Nephron (organoid): ENCODE data around the gene ERVK3-1.

Source experiments
- H3K27ac Mint-ChIP-seq, 3 experiments: 2 replicates each; pipeline ENCODE4 v1.8.0; 2020; ENCODE audit warnings: mixed read lengths in 3 of 3, mild to moderate bottlenecking in 2 of 3, moderate library complexity in 1 of 3
- H3K27me3 Mint-ChIP-seq: 2 replicates; pipeline ENCODE4 v1.8.0; 2021; ENCODE audit warnings: low read depth, mild to moderate bottlenecking, moderate library complexity, mixed read lengths
- H3K36me3 Mint-ChIP-seq: 2 replicates; pipeline ENCODE4 v1.8.0; 2020; ENCODE audit warnings: low read depth, mixed read lengths
- H3K4me1 Mint-ChIP-seq: 2 replicates; pipeline ENCODE4 v1.8.0; 2020; ENCODE audit warnings: mixed read lengths
- H3K4me3 Mint-ChIP-seq, 3 experiments: 2 replicates each; pipeline ENCODE4 v1.8.0; 2020; ENCODE audit warnings: mild to moderate bottlenecking in 3 of 3, mixed read lengths in 3 of 3, moderate library complexity in 2 of 3
- H3K9me3 Mint-ChIP-seq: 2 replicates; pipeline ENCODE4 v1.8.0; 2020; ENCODE audit warnings: mixed read lengths
- TF ChIP-seq, protein P1 (sequence below), 3 experiments: fragments of 200-600 bp; sonication (generic); IDR thresholded peaks; one replicate each; pipeline ENCODE4 v1.5.0; 2021; ENCODE audit warnings: antibody characterized with exemption in 3 of 3; ENCODE audit not compliant: unreplicated experiment in 3 of 3

ERVK3-1 gene

DNA sequence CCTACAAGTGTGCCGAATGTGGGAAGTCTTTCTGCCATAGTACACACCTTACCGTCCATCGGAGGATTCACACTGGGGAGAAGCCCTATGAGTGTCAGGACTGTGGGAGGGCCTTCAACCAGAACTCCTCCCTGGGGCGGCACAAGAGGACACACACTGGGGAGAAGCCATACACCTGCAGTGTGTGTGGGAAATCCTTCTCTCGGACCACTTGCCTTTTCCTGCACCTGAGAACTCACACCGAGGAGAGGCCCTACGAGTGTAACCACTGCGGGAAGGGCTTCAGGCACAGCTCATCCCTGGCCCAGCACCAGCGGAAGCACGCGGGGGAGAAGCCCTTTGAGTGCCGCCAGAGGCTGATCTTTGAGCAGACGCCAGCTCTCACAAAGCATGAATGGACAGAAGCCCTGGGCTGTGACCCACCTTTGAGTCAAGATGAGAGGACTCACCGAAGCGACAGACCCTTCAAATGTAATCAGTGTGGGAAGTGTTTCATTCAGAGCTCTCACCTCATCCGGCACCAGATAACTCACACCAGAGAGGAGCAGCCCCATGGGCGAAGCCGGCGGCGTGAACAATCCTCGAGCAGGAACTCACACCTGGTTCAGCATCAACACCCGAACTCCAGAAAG, 10.3 kb upstream of the ERVK3-1 start:
- TF ChIP-seq, protein P1, sequence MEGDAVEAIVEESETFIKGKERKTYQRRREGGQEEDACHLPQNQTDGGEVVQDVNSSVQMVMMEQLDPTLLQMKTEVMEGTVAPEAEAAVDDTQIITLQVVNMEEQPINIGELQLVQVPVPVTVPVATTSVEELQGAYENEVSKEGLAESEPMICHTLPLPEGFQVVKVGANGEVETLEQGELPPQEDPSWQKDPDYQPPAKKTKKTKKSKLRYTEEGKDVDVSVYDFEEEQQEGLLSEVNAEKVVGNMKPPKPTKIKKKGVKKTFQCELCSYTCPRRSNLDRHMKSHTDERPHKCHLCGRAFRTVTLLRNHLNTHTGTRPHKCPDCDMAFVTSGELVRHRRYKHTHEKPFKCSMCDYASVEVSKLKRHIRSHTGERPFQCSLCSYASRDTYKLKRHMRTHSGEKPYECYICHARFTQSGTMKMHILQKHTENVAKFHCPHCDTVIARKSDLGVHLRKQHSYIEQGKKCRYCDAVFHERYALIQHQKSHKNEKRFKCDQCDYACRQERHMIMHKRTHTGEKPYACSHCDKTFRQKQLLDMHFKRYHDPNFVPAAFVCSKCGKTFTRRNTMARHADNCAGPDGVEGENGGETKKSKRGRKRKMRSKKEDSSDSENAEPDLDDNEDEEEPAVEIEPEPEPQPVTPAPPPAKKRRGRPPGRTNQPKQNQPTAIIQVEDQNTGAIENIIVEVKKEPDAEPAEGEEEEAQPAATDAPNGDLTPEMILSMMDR (IDR thresholded peaks at IDR 0.05; ENCODE audit: unreplicated experiment in 3 of 3) = no peak
- H3K27ac Mint-ChIP-seq = no peak overlapping the region
- H3K4me3 Mint-ChIP-seq = no peak overlapping the region
- H3K9me3 Mint-ChIP-seq = peaks cover 71% of the 10 kb centered on the region
- no peaks in the 10 kb centered on the region for H3K4me1 Mint-ChIP-seq
- peaks cover 8% of the 10 kb centered on the region for H3K27me3 Mint-ChIP-seq
- peaks cover 95% of the 10 kb centered on the region for H3K36me3 Mint-ChIP-seq

DNA sequence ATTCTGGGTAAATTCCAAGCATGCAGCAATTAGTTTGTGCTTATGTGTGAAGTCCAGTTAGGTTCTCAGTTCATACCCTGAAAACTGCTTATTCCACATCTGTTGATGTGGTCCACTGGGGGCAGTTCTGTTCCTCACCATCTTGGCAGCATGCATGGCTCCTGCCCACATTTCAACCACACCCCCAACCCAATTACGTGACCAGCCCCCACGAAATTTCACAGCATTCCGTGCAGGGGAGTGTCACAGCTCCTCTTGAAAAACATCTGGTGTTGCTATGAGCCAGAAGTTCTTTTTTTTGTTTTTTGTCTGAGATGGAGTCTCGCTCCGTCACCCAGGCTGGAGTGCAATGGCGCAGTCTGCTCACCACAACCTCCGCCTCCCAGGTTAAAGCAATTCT, 9.1 kb upstream of the ERVK3-1 start:
- peaks cover 8% of the 10 kb centered on the region for H3K27me3 Mint-ChIP-seq
- peaks cover 71% of the 10 kb centered on the region for H3K9me3 Mint-ChIP-seq
- peaks cover 95% of the 10 kb centered on the region for H3K36me3 Mint-ChIP-seq

DNA sequence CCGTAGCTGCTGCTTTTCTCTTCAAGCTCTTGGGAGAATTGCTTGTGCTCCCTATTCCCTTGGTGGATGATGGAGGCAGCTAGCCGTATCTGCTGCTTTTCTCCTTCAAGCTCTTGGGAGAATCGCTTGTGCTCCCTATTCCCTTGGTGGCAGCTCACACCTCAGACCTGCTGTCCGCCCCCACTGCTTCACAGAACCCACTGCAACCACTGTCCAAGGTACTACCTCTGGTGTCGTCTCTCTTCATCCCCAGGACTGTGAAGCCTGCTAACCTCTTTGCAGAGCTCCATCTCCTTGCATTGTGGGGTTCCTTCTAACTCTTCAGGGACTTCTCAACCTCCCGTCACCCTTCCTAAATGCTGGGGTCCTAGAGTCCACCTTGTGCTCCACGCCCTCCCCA, 4.6 kb upstream of the ERVK3-1 start:
- Mint-ChIP-seq H3K27me3 (no peaks in the 10 kb centered on the region), H3K36me3 (peaks cover 81% of the 10 kb centered on the region), H3K9me3 (peaks cover 28% of the 10 kb centered on the region), H3K4me1 (peaks cover 14% of the 10 kb centered on the region), H3K27ac (no peak overlapping the region), H3K4me3 (no peak overlapping the region)
- TF ChIP-seq, protein P1 (IDR thresholded peaks at IDR 0.05; ENCODE audit: unreplicated experiment in 3 of 3) = no peak

More for the DNA sequence above, 9.1 kb upstream of the ERVK3-1 start:
- TF ChIP-seq, protein P1 (IDR thresholded peaks at IDR 0.05; ENCODE audit: unreplicated experiment in 3 of 3) = no peak
- H3K4me3 Mint-ChIP-seq = no peak overlapping the region
- H3K27ac Mint-ChIP-seq = no peak overlapping the region
- no peaks in the 10 kb centered on the region for H3K4me1 Mint-ChIP-seq

DNA sequence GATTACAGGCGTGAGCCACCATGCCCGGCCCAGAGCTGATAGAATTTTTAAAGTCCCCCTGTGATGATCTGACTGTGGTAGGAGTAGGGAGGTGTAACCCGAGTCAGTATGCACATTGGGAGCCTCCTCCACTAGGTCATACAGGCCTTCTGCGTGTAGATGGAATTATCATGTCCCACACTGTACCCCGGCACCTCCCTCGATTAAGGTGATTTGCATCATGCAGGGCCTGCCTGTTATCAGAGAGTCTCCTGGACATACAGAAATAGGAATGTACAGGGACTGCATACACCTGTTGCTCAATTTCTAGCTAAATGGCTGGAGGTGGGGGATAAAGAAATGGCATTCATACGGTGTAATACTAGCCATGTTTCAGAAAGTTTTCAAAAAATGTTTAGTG, 922 bp upstream of the ERVK3-1 start:
- TF ChIP-seq, protein P1 (IDR thresholded peaks at IDR 0.05; ENCODE audit: unreplicated experiment in 3 of 3) = no peak
- peak overlapping the region; percentile 96 to 100 (median 99) for H3K4me3 Mint-ChIP-seq
- H3K27me3 Mint-ChIP-seq = no peaks in the 10 kb centered on the region
- H3K9me3 Mint-ChIP-seq = peaks cover 10% of the 10 kb centered on the region
- peaks cover 22% of the 10 kb centered on the region for H3K4me1 Mint-ChIP-seq
- H3K27ac Mint-ChIP-seq = peak overlapping the region; percentile 83 to 96 (median 89)
- peaks cover 82% of the 10 kb centered on the region for H3K36me3 Mint-ChIP-seq

DNA sequence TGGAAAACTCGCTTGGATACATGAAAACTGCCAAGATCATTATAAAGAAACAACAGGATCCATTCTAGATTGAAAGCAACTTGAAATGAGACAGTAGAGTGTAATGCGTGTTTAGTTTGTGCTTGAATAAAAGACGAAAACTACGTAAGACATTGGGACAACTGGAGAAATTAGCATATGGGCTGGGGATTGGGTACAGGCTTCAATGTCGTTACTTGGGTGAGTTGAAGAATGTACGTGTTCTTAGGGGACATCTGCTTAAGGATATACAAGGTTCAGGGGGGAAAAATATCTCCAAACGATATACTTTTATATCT, 471 bp upstream of the ERVK3-1 start:
- TF ChIP-seq, protein P1 (IDR thresholded peaks at IDR 0.05; ENCODE audit: unreplicated experiment in 3 of 3) = no peak
- peaks cover 22% of the 10 kb centered on the region for H3K4me1 Mint-ChIP-seq
- H3K4me3 Mint-ChIP-seq = peak overlapping the region; percentile 96 to 100 (median 99)
- peaks cover 84% of the 10 kb centered on the region for H3K36me3 Mint-ChIP-seq
- H3K27ac Mint-ChIP-seq = peak overlapping the region; percentile 83 to 96 (median 89)
- H3K27me3 Mint-ChIP-seq = no peaks in the 10 kb centered on the region
- peaks cover 9% of the 10 kb centered on the region for H3K9me3 Mint-ChIP-seq

DNA sequence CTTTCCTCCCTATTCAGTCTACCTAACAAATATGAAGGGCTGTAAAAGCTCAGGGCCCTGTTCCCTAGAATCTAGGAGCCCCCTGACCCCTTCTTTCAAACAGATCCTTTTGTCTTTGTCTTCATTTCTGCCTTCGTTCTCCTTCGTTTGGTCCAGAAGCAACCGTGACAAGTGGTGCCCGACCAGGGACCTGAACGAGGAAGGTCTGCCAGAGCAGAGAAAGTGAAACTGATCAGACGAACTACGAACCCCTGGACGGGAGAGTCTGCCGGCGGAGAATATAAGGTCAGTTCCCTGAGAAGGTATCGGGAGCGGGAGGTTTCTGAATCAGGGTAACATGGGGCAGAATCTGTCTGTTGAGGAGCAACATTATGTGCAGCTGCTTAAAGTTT, 751 bp downstream of the ERVK3-1 start:
- peak overlapping the region; percentile 96 to 100 (median 99) for H3K4me3 Mint-ChIP-seq
- H3K4me1 Mint-ChIP-seq = peaks cover 22% of the 10 kb centered on the region
- peaks cover 83% of the 10 kb centered on the region for H3K36me3 Mint-ChIP-seq
- TF ChIP-seq, protein P1 (IDR thresholded peaks at IDR 0.05; ENCODE audit: unreplicated experiment in 3 of 3) = no peak
- H3K27me3 Mint-ChIP-seq = no peaks in the 10 kb centered on the region
- peaks cover 2% of the 10 kb centered on the region for H3K9me3 Mint-ChIP-seq
- peak overlapping the region in 2 of 3 experiments; percentile 47 to 51 for H3K27ac Mint-ChIP-seq
